ENCODE results near the gene HDAC2. TPM values are rescaled to one million over a fixed set of nuclear protein-coding genes. Genes with fewer than 3 reads are reported as not detected.

Gene HDAC2
- total and polyA plus RNA-seq, 2 donors (not counting 3 experiments of a cell fraction or from before 2014, with no cell fraction given) = 121 to 142 TPM

GRCh38 chr6:113901482-113901881, 69.5 kb downstream of the HDAC2 start:
- FAIRE-seq (peak; percentile 31), DNase-seq (ENCODE audit: low read depth, low spot score) (peak; percentile 89)
- CTCF ChIA-PET = interaction anchor here (0.8 kb wide), 1 partner anchor 22 kb away, joined by 3 read pairs; no protein-coding TSS in a partner anchor

GRCh38 chr6:113894712-113895674, 76.0 kb downstream of the HDAC2 start:
- TF ChIP-seq GATA2 (IDR thresholded peaks at IDR 0.05; ENCODE audit: insufficient read depth, insufficient read length, low read depth, low read length) (no peak), POLR2AphosphoS5 (IDR thresholded peaks at IDR 0.05; ENCODE audit: insufficient read depth, low read depth, low read length) (no peak), EZH2 (IDR thresholded peaks at IDR 0.05; ENCODE audit: borderline replicate concordance, low read depth, low read length, severe bottlenecking) (no peak), MYC (IDR thresholded peaks at IDR 0.05; ENCODE audit: low read depth, low read length) (no peak), CTCF (IDR thresholded peaks at IDR 0.05; ENCODE audit: extremely low read depth in 1 of 2, insufficient read depth in 1 of 2, low read depth in 1 of 2, low read length in 2 of 2) (no peak), JUN (IDR thresholded peaks at IDR 0.05; ENCODE audit: borderline replicate concordance, insufficient read depth, insufficient read length, low read depth) (no peak), POLR2A (IDR thresholded peaks at IDR 0.05; ENCODE audit: low read depth, low read length) (no peak), MAX (IDR thresholded peaks at IDR 0.05; ENCODE audit: insufficient read depth, insufficient read length) (no peak), FOS (IDR thresholded peaks at IDR 0.05; ENCODE audit: borderline replicate concordance, insufficient read depth, low read length) (no peak)
- ChIA-PET CTCF (interaction anchor here (1.4 kb wide), 1 partner anchor 13 kb away, joined by 4 read pairs; no protein-coding TSS in a partner anchor), POLR2A (no interaction called here)

More at GRCh38 chr6:113901482-113901881, 69.5 kb downstream of the HDAC2 start:
- H3K27ac ChIP-seq (ENCODE audit: insufficient read depth, low read depth, low read length) = no peak overlapping the region
- H3K4me3 ChIP-seq (replicated peaks in 1 of 3; ENCODE audit: insufficient read depth in 1 of 3, low read depth in 1 of 3, low read length in 3 of 3) = no peak overlapping the region
- H3K9me3 ChIP-seq (replicated peaks; ENCODE audit: control insufficient read depth, insufficient read depth, low read length) = no peaks in the 10 kb centered on the region
- no peaks in the 10 kb centered on the region for H3K9me1 ChIP-seq (replicated peaks; ENCODE audit: control insufficient read depth, extremely low read depth, insufficient read depth, low read length)
- H4K20me1 ChIP-seq (replicated peaks; ENCODE audit: control insufficient read depth, extremely low read depth, insufficient read depth, low read length) = no peaks in the 10 kb centered on the region
- H3K36me3 ChIP-seq (ENCODE audit: control insufficient read depth in 2 of 2, extremely low read depth in 1 of 2, insufficient read depth in 2 of 2, low read length in 2 of 2) = no peaks in the 10 kb centered on the region
- BruUV-seq (replicated peaks) = no TSS peak
- peaks cover 4% of the 10 kb centered on the region for H3K4me1 ChIP-seq (ENCODE audit: control insufficient read depth, extremely low read depth, insufficient read depth, low read length)
- dilution Hi-C loops (cut with MboI; ENCODE audit: extremely low pct_ligation_motif_present, low sequenced_read_pairs) = loop anchor here (25.0 kb wide), 1 partner anchor 889 kb away; no protein-coding TSS in a partner anchor
- intact Hi-C loops (cut with micrococcal nuclease) = loop anchor here (10.0 kb wide), 2 partner anchors 717 to 1027 kb away; no protein-coding TSS in a partner anchor
- H3K27me3 ChIP-seq (ENCODE audit: control insufficient read depth in 2 of 2, insufficient read depth in 2 of 2, low read length in 2 of 2) = no peaks in the 10 kb centered on the region
- no peak overlapping the region for H2AFZ ChIP-seq (ENCODE audit: low read depth, low read length)
- H3K9ac ChIP-seq (replicated peaks; ENCODE audit: extremely low read depth, insufficient read depth, low read length) = no peak overlapping the region
- no peak for TF ChIP-seq EZH2 (IDR thresholded peaks at IDR 0.05; ENCODE audit: borderline replicate concordance, low read depth, low read length, severe bottlenecking)
- H3K79me2 ChIP-seq (ENCODE audit: control insufficient read depth, insufficient read depth, low read length) = no peaks in the 10 kb centered on the region
- POLR2A ChIA-PET = no interaction called here
- H3K4me2 ChIP-seq (ENCODE audit: insufficient read depth, low read length) = no peak overlapping the region

More at GRCh38 chr6:113894712-113895674, 76.0 kb downstream of the HDAC2 start:
- DNase-seq (ENCODE audit: low read depth, low spot score) (no peak), FAIRE-seq (no peak)
- H3K4me1 ChIP-seq (ENCODE audit: control insufficient read depth, extremely low read depth, insufficient read depth, low read length) = peaks cover 6% of the 10 kb centered on the region
- no peaks in the 10 kb centered on the region for H3K27me3 ChIP-seq (ENCODE audit: control insufficient read depth in 2 of 2, insufficient read depth in 2 of 2, low read length in 2 of 2)
- intact Hi-C loops (cut with micrococcal nuclease) (no loop called here), dilution Hi-C loops (cut with MboI; ENCODE audit: extremely low pct_ligation_motif_present, low sequenced_read_pairs) (no loop called here)
- H3K36me3 ChIP-seq (ENCODE audit: control insufficient read depth in 2 of 2, extremely low read depth in 1 of 2, insufficient read depth in 2 of 2, low read length in 2 of 2) = no peaks in the 10 kb centered on the region
- H3K27ac ChIP-seq (ENCODE audit: insufficient read depth, low read depth, low read length) = no peak overlapping the region
- no peak overlapping the region for H3K4me3 ChIP-seq (replicated peaks in 1 of 3; ENCODE audit: insufficient read depth in 1 of 3, low read depth in 1 of 3, low read length in 3 of 3)
- H3K4me2 ChIP-seq (ENCODE audit: insufficient read depth, low read length) = no peak overlapping the region
- no peaks in the 10 kb centered on the region for H4K20me1 ChIP-seq (replicated peaks; ENCODE audit: control insufficient read depth, extremely low read depth, insufficient read depth, low read length)
- no peak overlapping the region for H3K9ac ChIP-seq (replicated peaks; ENCODE audit: extremely low read depth, insufficient read depth, low read length)
- no TSS peak for BruUV-seq (replicated peaks)
- H3K9me3 ChIP-seq (replicated peaks; ENCODE audit: control insufficient read depth, insufficient read depth, low read length) = no peaks in the 10 kb centered on the region
- no peak overlapping the region for H2AFZ ChIP-seq (ENCODE audit: low read depth, low read length)
- no peaks in the 10 kb centered on the region for H3K79me2 ChIP-seq (ENCODE audit: control insufficient read depth, insufficient read depth, low read length)
- H3K9me1 ChIP-seq (replicated peaks; ENCODE audit: control insufficient read depth, extremely low read depth, insufficient read depth, low read length) = no peaks in the 10 kb centered on the region

Data from endothelial cell of umbilical vein (primary cell).